NCI-H1048 (cell line): ENCODE data around the gene NEUROG2.
"Not testable (repeated sequence)": the region's sequence is repeated elsewhere in the genome, so short reads cannot be mapped to it uniquely, and the experiment has no call there.

Experiments used
- DNase-seq: peaks from one replicate; lab custom pipeline; 2025; lab: John Stamatoyannopoulos, UW

Gene NEUROG2

DNA sequence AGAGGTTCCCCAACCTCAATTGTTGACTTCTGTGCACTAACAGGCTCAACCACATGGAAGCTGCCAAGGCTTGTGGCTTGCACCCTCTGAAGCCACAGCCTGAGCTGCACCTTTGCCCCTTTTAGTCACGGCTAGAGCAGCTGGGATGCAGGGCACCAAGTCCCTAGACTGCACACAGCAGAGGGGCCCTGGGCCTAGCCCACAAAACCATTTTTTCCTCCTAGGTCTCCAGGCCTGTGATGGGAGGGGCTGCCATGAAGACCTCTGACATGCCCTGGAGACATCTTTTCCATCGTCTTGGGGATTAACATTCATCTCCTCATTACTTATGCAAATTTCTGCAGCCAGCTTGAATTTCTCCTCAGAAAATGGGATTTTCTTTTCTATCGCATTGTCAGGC is 25.2 kb downstream of the NEUROG2 start:
- DNase-seq: not testable (repeated sequence)

DNA sequence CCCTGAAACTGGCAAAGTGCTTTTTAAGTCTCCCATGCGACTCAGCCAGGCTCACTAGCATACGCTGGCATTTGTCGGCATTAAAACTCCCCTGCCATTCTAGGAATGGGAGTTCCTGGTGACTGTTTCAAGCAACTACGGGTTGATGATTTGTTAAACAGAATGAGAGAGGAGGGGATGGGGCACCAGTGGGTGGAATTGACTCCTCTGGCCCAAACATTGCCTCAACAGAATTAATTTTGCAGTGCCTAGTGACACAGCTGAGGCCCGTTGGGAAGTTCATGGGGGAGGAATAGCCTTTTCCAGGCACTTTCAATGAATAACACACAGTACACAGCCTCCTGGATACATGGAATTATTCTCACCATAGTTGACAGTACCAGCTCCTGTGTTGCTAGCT is 30.1 kb downstream of the NEUROG2 start:
- no peak for DNase-seq

DNA sequence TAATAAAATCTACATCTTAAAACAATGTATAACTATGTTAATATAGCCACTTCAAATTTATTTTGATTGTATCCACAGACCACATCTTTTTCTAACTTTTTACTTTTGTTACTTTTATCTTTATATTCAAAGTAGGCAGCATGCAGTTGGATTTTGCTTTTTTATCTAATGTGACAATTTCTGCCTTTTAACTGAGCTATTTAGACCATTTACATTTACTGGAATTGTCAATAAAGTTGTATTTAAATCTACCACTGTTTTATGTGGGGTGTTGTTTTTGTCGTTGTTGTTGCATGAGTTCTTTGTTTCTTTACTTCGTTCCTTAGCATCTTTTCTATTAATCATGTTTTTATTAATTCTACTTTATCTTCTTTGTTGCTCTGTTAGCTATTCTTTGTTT is 42.0 kb downstream of the NEUROG2 start:
- no peak for DNase-seq

DNA sequence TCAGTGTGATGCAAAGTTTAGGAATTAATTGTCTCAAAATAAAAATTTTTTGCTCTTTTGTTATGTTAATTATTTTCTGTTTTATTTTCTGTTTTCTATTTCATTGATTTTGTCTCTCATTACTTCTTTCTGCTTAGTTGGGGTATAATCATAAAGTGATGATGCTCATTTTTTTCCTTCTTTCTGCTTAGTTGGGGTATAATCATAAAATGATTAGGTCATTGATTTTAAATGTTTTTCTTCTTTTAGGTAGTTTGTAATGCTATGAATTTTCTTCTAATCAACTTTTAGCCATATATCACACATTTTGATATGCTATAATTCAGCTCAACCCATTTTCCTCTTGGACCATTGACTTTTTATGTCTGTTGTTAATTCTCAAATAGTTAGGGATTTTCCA is 43.7 kb downstream of the NEUROG2 start:
- no peak for DNase-seq
